Pons (tissue), 1 donor: Measurements from ENCODE around the gene PAPOLA.
A peak's percentile ranks its signal among the peaks of the same experiment; 100 is the strongest.
"Not testable (repeated sequence)": the region's sequence is repeated elsewhere in the genome, so short reads cannot be mapped to it uniquely, and the experiment has no call there.

Experiments
- DNase-seq: peaks from one replicate; pipeline ENCODE4 v3.0.0-alpha.2; 2016; ENCODE audit warnings: low spot score

PAPOLA gene

GRCh38 chr14:96502621-96503305 is 581 bp downstream of the PAPOLA start:
- DNase-seq, result peak; percentile 49

DNA sequence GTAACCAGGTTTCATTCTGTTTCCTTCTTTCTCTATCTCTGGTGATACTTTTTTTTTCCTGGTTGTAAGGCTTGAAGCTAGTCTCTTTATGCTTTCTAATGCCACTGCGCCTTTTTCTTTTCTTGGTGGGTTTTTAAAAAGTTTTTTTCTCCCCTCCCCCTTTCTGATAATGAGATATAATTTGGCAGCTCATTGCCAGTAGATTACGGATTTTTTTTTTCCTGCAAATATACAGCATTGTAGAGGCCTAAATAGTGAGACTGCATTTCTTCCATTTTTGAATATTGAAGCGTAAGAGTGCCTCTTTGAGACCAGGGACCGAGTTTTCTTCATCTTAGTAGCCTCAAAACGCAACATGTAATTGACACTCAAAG is 1.1 kb downstream of the PAPOLA start:
- DNase-seq, result peak; percentile 11

GRCh38 chr14:96504353-96504752 is 2.2 kb downstream of the PAPOLA start:
- not testable (repeated sequence) for DNase-seq

GRCh38 chr14:96507723-96508122 is 5.5 kb downstream of the PAPOLA start:
- no peak for DNase-seq

DNA sequence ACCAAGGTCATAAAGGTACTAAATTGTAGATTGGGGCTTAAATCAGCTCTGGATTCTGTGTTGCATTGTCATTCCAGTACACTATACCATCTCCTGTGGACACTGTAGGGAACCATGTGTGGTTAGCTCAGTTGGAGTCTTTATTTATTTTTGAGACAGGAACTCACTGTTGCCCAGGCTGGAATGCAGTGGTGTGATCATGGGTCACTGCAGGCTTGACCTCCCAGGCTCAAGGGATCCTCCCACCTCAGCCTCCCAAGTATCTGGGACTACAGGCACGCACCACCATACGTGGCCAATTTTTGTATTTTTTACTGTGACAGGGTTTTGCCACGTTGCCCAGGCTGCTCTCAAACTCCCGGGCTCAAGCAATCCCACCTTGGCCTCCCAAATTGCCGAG is 6.7 kb downstream of the PAPOLA start:
- DNase-seq, result no peak

GRCh38 chr14:96509457-96510090 is 7.4 kb downstream of the PAPOLA start:
- no peak for DNase-seq

- DNase-seq, result no peak
Measured at GRCh38 chr14:96511146-96511545, 9.0 kb downstream of the PAPOLA start.

DNA sequence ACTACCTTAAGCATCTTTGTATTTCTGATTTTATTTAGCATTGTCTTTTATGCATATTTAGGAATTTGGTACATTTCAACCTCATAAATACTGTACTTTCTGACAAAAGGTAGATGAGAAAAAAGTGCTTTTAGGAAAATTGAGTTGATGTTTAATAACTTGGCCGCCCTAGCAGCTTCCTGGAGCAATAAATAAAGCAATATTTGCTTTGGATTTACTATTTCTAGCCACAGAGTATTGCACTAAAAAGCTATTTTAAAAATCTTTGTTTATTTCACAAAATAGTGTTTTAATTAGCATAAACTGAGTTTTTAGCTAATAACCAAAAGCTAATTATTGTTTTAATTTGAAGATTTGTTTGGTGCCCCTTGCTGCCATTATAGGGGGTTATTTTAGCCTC is 9.5 kb downstream of the PAPOLA start:
- no peak for DNase-seq

DNA sequence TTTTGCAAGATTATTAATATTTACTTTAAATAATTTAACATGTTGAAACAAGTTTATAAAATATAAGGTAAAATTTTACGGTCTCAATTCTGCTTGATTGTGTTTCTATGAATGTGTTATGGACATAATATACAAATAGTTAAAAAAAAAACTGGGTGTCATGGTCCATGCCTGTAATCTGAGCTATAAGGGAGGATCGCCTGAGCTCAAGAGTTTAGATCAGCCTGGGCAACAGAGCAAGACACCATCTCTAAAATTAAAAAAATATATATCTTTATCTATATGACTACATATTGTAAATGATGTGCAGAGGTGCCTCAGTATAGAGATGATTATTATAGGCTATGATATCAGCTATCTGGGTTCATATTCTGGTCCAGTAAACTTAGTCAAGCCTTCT is 9.9 kb downstream of the PAPOLA start:
- DNase-seq, result no peak

GRCh38 chr14:96512602-96513397 is 10.6 kb downstream of the PAPOLA start:
- DNase-seq, result no peak

- DNase-seq, result no peak
Measured at GRCh38 chr14:96514694-96515093, 12.5 kb downstream of the PAPOLA start.

- no peak for DNase-seq
Measured at GRCh38 chr14:96515731-96516130, 13.5 kb downstream of the PAPOLA start.

- DNase-seq, result no peak
Measured at GRCh38 chr14:96516351-96516750, 14.2 kb downstream of the PAPOLA start.

DNA sequence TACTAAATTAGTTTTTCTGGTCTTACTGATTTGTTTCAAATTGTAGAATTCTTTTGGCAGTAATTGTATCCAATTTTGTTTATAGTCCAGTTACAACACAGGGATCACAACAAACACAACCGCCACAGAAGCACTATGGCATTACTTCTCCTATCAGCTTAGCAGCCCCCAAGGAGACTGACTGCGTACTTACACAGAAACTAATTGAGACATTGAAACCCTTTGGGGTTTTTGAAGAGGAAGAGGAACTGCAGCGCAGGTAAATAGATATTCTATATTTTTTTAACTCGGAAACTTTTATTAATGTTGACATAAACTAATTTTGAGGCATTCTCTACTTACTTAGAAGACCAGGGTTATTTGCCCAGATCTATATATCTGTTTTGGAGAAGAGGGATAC is 17.8 kb downstream of the PAPOLA start:
- DNase-seq, result no peak

- DNase-seq, result no peak
Measured at GRCh38 chr14:96525452-96525851, 23.3 kb downstream of the PAPOLA start.

GRCh38 chr14:96532632-96533031 is 30.4 kb downstream of the PAPOLA start:
- DNase-seq, result no peak

- DNase-seq, result no peak
Measured at GRCh38 chr14:96536807-96537206, 34.6 kb downstream of the PAPOLA start.

- DNase-seq, result no peak
Measured at GRCh38 chr14:96538097-96538989, 36.2 kb downstream of the PAPOLA start.

DNA sequence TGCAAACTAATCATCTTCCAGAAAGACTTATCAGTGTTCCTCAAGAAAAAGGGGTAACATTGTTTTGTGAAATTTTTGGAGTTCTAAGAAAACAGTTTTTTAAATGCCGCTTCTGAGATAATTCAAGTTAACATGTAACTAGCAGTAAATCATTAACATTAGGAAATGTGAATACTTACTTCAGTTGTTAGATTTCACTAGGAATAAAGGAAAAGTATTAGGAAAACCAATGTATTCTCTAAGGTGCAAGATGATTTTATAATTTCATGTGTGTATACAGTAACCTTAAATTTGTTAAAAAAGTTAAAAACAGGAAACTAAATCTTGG is 36.8 kb downstream of the PAPOLA start:
- no peak for DNase-seq

DNA sequence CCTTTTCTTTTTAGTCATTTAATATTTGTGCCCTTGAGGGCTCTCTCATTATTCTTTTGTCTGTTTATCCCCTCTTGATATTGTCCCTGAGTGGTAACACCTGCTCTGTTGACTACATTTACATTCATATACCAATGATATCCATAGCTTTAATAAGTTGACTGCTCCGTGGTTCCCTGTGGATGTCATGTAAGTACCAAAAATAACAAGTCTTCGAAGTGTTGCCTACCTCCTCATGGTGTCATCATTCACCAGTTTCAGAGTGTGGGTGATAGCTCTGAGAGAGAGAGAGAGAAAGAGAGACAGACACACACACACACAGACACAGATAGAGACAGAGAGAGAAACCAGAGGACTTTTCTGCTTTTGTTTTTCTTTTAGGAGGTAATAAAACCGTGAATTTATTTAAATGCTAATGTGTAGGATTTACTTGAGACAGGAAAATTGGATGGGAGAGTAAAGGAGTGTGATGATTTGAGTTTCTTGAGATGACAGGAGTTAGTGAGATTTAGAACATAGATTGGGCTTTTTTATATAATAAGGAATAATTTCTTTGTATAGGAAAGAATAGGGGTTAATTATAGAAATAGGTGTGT is 52.2 kb downstream of the PAPOLA start:
- DNase-seq, result no peak

- no peak for DNase-seq
Measured at GRCh38 chr14:96559571-96559970, 57.4 kb downstream of the PAPOLA start.

DNA sequence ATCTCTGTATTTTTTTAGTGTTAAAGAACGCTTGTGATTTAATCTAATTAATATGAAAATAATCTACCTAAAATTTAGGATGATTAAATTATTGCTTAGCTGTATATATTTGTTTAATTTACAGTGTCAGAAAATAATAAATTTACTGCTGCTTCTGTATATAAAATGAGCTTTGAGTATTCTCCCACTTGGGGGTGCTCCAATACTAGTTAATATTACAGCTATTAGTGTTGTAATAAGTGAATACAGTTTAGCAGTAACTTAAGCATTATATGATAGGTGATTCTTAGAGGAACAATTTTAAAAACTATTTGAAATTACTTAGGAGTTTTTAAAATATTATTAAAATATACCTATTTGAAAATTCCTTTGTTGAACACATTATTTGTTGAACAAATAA is 62.2 kb downstream of the PAPOLA start:
- DNase-seq, result no peak
